GM12878 (cell line): ENCODE data around the gene CCDC149. TPM values are rescaled to one million over a fixed set of nuclear protein-coding genes. Genes with fewer than 3 reads are reported as not detected.

Experiments used
- ATAC-seq: fragments of 200-7000 bp; cut with Tn5 transposase; 3 replicates; pipeline ENCODE4 v1.9.1; 2020; ENCODE audit warnings: mild to moderate bottlenecking, moderate library complexity
- BruUV-seq: library from RNA; stranded (reverse); fragments of 400-500 nt; replicated peaks from 2 replicates; lab custom pipeline; 2021; lab: Mats Ljungman, UMichigan
- CTCF ChIA-PET: fragments of 300-600 bp; sonication (Branson Sonifier 250); formaldehyde crosslinking; extraction: SDS; loops from one replicate; lab custom pipeline; 2021; ENCODE audit warnings: inconsistent platforms; lab: Yijun Ruan, JAX
- POLR2A ChIA-PET: fragments of 350-600 bp; formaldehyde crosslinking; extraction: SDS; loops from one replicate; lab custom pipeline; 2021; ENCODE audit warnings: inconsistent platforms; lab: Charles Lee
- RAD21 ChIA-PET: fragments of 300-600 bp; sonication (Branson Sonifier 250); formaldehyde crosslinking; loops from one replicate; lab custom pipeline; 2023; ENCODE audit warnings: antibody characterized with exemption; ENCODE audit not compliant: unreplicated experiment; lab: Charles Lee
- SMC1A ChIA-PET: fragments of 300-600 bp; sonication (Branson Sonifier 250); formaldehyde crosslinking; loops from one replicate; lab custom pipeline; 2023; ENCODE audit not compliant: unreplicated experiment, uncharacterized antibody; lab: Charles Lee
- DNase-seq: peaks from one replicate; pipeline ENCODE4 v3.0.0-alpha.2; 2011; ENCODE audit warnings: low read depth, low spot score
- FAIRE-seq: peaks from 3 replicates; lab custom pipeline; 2011; peaks lifted over from hg19 to GRCh38; lab: Jason Lieb, UNC
- H2AFZ ChIP-seq: 2 replicates; pipeline ENCODE4 v1.6.0; 2011; ENCODE audit warnings: low read depth, low read length, control low read depth; ENCODE audit not compliant: control insufficient read depth
- H3K27ac ChIP-seq: 2 replicates; pipeline ENCODE4 v1.5.1; 2011; ENCODE audit warnings: control low read depth; ENCODE audit not compliant: control insufficient read depth, insufficient read depth
- H3K27me3 ChIP-seq, 2 experiments: replicated peaks in 1 of 2; 2 replicates each; pipeline versions ENCODE4 v1.6.0 to v1.6.1; 2011; ENCODE audit warnings: low read length in 1 of 2; ENCODE audit not compliant: control insufficient read depth in 2 of 2, insufficient read depth in 2 of 2
- H3K36me3 ChIP-seq, 2 experiments: 2 replicates each; pipeline ENCODE4 v1.5.1; 2011; ENCODE audit warnings: low read length in 1 of 2; ENCODE audit not compliant: control insufficient read depth in 2 of 2, insufficient read depth in 2 of 2
- H3K4me1 ChIP-seq: 2 replicates; pipeline ENCODE4 v1.6.1; 2011; ENCODE audit warnings: mild to moderate bottlenecking, low read length, moderate library complexity, mixed read lengths; ENCODE audit not compliant: control insufficient read depth, insufficient read depth
- H3K4me2 ChIP-seq: 2 replicates; pipeline ENCODE4 v1.6.0; 2011; ENCODE audit warnings: control low read depth; ENCODE audit not compliant: control insufficient read depth, insufficient read depth
- H3K4me3 ChIP-seq: fragments of 200-600 bp; sonication (generic); 2 replicates; pipeline ENCODE4 v1.5.1; 2016
- H3K79me2 ChIP-seq: 2 replicates; pipeline ENCODE4 v1.6.0; 2011; ENCODE audit warnings: low read length; ENCODE audit not compliant: control insufficient read depth, insufficient read depth
- H3K9ac ChIP-seq: 2 replicates; pipeline ENCODE4 v1.8.0; 2011; ENCODE audit warnings: low read length, control low read depth, mixed read lengths; ENCODE audit not compliant: control insufficient read depth, insufficient read depth
- H3K9me3 ChIP-seq: replicated peaks from 3 replicates; pipeline ENCODE4 v1.5.1; 2011; ENCODE audit warnings: mild to moderate bottlenecking, low read length; ENCODE audit not compliant: control insufficient read depth, insufficient read depth
- H4K20me1 ChIP-seq: 2 replicates; pipeline ENCODE4 v1.6.0; 2011; ENCODE audit not compliant: control insufficient read depth, insufficient read depth
- ASH2L ChIP-seq: fragments of 300-600, 200-600 bp; sonication (generic); IDR thresholded peaks from 2 replicates; pipeline ENCODE4 v1.6.1; 2017; ENCODE audit warnings: low read depth, mild to moderate bottlenecking, borderline replicate concordance
- CHD1 ChIP-seq: IDR thresholded peaks from 2 replicates; pipeline ENCODE4 v1.6.1; 2012; ENCODE audit warnings: low read depth, low read length, improper control_type of control experiment
- FOS ChIP-seq: IDR thresholded peaks from 3 replicates; pipeline ENCODE4 v1.6.1; 2011; ENCODE audit warnings: borderline replicate concordance; ENCODE audit not compliant: insufficient read length; ENCODE audit errors: extremely low read depth
- GABPA ChIP-seq: IDR thresholded peaks from 2 replicates; pipeline ENCODE4 v1.6.1; 2014; ENCODE audit warnings: antibody characterized with exemption, low read depth, mild to moderate bottlenecking, inconsistent platforms
- IKZF1 ChIP-seq: fragments of 450-650 bp; conservative IDR thresholded peaks from 2 replicates; pipeline ENCODE4 v1.6.1; 2017; ENCODE audit warnings: antibody characterized with exemption, mild to moderate bottlenecking
- IKZF2 ChIP-seq, 2 experiments: fragments of 450-650 bp; IDR thresholded peaks; 2 replicates each; pipeline ENCODE4 v1.6.1; 2017; ENCODE audit warnings: mild to moderate bottlenecking in 2 of 2, moderate library complexity in 2 of 2
- NFIC ChIP-seq: IDR thresholded peaks from 2 replicates; pipeline ENCODE4 v1.6.1; 2012; ENCODE audit warnings: low read depth, mild to moderate bottlenecking, inconsistent platforms, low read length, moderate library complexity
- NR2C2 ChIP-seq: IDR thresholded peaks from 2 replicates; pipeline ENCODE4 v1.6.1; 2011; ENCODE audit warnings: borderline replicate concordance, low read depth; ENCODE audit not compliant: control insufficient read depth, insufficient read length
- POLR2AphosphoS5 ChIP-seq: IDR thresholded peaks from 2 replicates; pipeline ENCODE4 v1.6.1; 2011; ENCODE audit warnings: mild to moderate bottlenecking, low read length, inconsistent platforms
- RAD51 ChIP-seq: fragments of 450-650 bp; IDR thresholded peaks from 2 replicates; pipeline ENCODE4 v1.6.1; 2016; ENCODE audit warnings: moderate library complexity, mild to moderate bottlenecking, inconsistent platforms
- RUNX3 ChIP-seq: IDR thresholded peaks from 2 replicates; pipeline ENCODE4 v1.6.1; 2012; ENCODE audit warnings: low read length, inconsistent platforms
- SIN3A ChIP-seq: IDR thresholded peaks from 2 replicates; pipeline ENCODE4 v1.6.1; 2012; ENCODE audit warnings: low read depth, low read length, improper control_type of control experiment
- SUPT20H ChIP-seq: IDR thresholded peaks from 2 replicates; pipeline ENCODE4 v1.6.1; 2011; ENCODE audit warnings: low read depth, mild to moderate bottlenecking, low read length, moderate library complexity, borderline replicate concordance; ENCODE audit not compliant: control insufficient read depth
- TCF7 ChIP-seq: IDR thresholded peaks from 2 replicates; pipeline ENCODE4 v1.6.1; 2014; ENCODE audit warnings: antibody characterized with exemption, borderline replicate concordance
- ZNF207 ChIP-seq: fragments of 450-650 bp; IDR thresholded peaks from 2 replicates; pipeline ENCODE4 v1.6.1; 2014; ENCODE audit warnings: antibody characterized with exemption, mild to moderate bottlenecking, borderline replicate concordance
- ZNF274 ChIP-seq: IDR thresholded peaks from one replicate; pipeline ENCODE4 v1.8.0; 2011; ENCODE audit not compliant: insufficient read length, insufficient read depth
- WGBS: methylation state at CpG from one replicate; pipeline ENCODE4 v1.1.6; 2016; ENCODE audit warnings: low lambda C conversion rate; ENCODE audit not compliant: insufficient replicate concordance, insufficient coverage; ENCODE audit errors: missing lambda C conversion rate; 5-methylcytosine and 5-hydroxymethylcytosine counted together
- in situ Hi-C: fragments of 300-500 bp; cut with MboI; formaldehyde crosslinking; loops from 9 replicates; pipeline ENCODE4 v1.14.3; 2018; ENCODE audit warnings: mixed read lengths
- intact Hi-C: fragments of 100-400 bp; cut with micrococcal nuclease; formaldehyde crosslinking; loops from one replicate; pipeline ENCODE4 v1.14.2; 2022; ENCODE audit not compliant: unreplicated experiment
- polyA plus RNA-seq, 11 experiments: library from polyadenylated mRNA; depleted of rRNA in 4 of 11; unstranded in 6 of 11; stranded (reverse) in 5 of 11; fragments of >200 nt; fragmentation: Nextera tagmentation in 4 of 11; fragmentation: Illumina TruSeq in 1 of 11; extraction: Ambion mirVana in 4 of 11; extraction: Trizol in 1 of 11; gene quantifications; 1 replicate in 1 of 11; 2 replicates in 10 of 11; pipeline versions ENCODE4 v1.2.1 to v1.2.3, GENCODE V29; 2011 to 2016; ENCODE audit warnings: inconsistent platforms in 2 of 11, missing spikeins in 2 of 11, low read depth in 1 of 11
- total RNA-seq, 4 experiments: library from RNA; depleted of rRNA in 3 of 4; stranded (reverse); fragments of >200 nt in 3 of 4; fragmentation: Illumina TruSeq in 1 of 4; extraction: Trizol in 1 of 4; gene quantifications; 2 replicates each; pipeline versions ENCODE4 v1.2.1 to v1.2.3, GENCODE V29; 2013 to 2021
- TF ChIP-seq, protein P1 (sequence below): fragments of 450-650 bp; IDR thresholded peaks from 2 replicates; pipeline ENCODE4 v1.6.1; 2017; ENCODE audit warnings: mild to moderate bottlenecking, moderate library complexity
- TF ChIP-seq, protein P2 (sequence below): IDR thresholded peaks from 2 replicates; pipeline ENCODE4 v1.6.1; 2012; ENCODE audit warnings: low read depth, low read length, improper control_type of control experiment
- TF ChIP-seq, protein P3 (sequence below): fragments of 150-350 bp; IDR thresholded peaks from 2 replicates; pipeline ENCODE4 v1.6.1; 2016; ENCODE audit warnings: low read depth, low read length

The CCDC149 gene
- total and polyA plus RNA-seq, 10 of the 15 experiments (the other 5 are each of a cell fraction or from before 2014, with no cell fraction given), result 0.03 to 0.04 (median 0.04) TPM; not detected in 7

- TF ChIP-seq RUNX3 (no peak), POLR2AphosphoS5 (no peak), FOS (no peak), RAD51 (no peak), CHD1 (no peak), NR2C2 (no peak), IKZF2 (IDR thresholded peaks at IDR 0.05) (no peak)
- TF ChIP-seq, protein P1, sequence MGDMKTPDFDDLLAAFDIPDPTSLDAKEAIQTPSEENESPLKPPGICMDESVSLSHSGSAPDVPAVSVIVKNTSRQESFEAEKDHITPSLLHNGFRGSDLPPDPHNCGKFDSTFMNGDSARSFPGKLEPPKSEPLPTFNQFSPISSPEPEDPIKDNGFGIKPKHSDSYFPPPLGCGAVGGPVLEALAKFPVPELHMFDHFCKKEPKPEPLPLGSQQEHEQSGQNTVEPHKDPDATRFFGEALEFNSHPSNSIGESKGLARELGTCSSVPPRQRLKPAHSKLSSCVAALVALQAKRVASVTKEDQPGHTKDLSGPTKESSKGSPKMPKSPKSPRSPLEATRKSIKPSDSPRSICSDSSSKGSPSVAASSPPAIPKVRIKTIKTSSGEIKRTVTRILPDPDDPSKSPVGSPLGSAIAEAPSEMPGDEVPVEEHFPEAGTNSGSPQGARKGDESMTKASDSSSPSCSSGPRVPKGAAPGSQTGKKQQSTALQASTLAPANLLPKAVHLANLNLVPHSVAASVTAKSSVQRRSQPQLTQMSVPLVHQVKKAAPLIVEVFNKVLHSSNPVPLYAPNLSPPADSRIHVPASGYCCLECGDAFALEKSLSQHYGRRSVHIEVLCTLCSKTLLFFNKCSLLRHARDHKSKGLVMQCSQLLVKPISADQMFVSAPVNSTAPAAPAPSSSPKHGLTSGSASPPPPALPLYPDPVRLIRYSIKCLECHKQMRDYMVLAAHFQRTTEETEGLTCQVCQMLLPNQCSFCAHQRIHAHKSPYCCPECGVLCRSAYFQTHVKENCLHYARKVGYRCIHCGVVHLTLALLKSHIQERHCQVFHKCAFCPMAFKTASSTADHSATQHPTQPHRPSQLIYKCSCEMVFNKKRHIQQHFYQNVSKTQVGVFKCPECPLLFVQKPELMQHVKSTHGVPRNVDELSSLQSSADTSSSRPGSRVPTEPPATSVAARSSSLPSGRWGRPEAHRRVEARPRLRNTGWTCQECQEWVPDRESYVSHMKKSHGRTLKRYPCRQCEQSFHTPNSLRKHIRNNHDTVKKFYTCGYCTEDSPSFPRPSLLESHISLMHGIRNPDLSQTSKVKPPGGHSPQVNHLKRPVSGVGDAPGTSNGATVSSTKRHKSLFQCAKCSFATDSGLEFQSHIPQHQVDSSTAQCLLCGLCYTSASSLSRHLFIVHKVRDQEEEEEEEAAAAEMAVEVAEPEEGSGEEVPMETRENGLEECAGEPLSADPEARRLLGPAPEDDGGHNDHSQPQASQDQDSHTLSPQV, result no peak
- TF ChIP-seq, protein P2, sequence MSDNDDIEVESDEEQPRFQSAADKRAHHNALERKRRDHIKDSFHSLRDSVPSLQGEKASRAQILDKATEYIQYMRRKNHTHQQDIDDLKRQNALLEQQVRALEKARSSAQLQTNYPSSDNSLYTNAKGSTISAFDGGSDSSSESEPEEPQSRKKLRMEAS, result no peak
Measured at GRCh38 chr4:24895461-24895860, 17.4 kb downstream of the CCDC149 start (continued).

DNA sequence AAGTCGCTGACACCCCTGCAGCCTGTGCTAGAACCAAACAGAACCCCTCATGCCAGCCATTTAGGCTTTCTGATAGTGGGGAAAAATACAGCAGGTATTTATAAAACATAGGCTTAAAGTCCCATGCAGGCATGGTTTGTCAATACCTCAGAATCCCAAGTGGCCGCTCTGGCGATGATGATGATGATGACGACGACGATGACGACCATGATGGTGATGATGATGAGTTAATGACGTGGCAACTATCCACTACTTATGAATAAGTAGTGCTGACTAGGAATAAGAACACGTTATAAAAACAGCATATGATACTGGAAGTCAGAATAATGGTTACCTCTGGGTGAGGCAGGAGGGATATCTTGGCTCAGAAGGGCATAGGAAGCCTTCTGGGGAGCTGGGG lies 18.0 kb downstream of the CCDC149 start:
- Histone ChIP-seq H3K79me2 (no peaks in the 10 kb centered on the region), H3K9me3 (no peaks in the 10 kb centered on the region), H2AFZ (no peak overlapping the region), H3K36me3 (no peaks in the 10 kb centered on the region), H3K9ac (no peak overlapping the region), H4K20me1 (no peaks in the 10 kb centered on the region), H3K4me2 (no peak overlapping the region), H3K27me3 (no peaks in the 10 kb centered on the region; a peak in 1 of 4 replicates), H3K4me1 (no peaks in the 10 kb centered on the region), H3K27ac (no peak overlapping the region), H3K4me3 (no peak overlapping the region)
- ChIA-PET RAD21 (no interaction called here), SMC1A (no interaction called here), CTCF (no interaction called here), POLR2A (no interaction called here)
- in situ Hi-C loops (no loop called here), intact Hi-C loops (no loop called here)
- FAIRE-seq (no peak), DNase-seq (no peak), ATAC-seq (no peak)
- BruUV-seq, result no TSS peak
- WGBS, result 38% methylated on average over 9 of the region's 9 CpGs
- no peak for TF ChIP-seq ZNF207
- TF ChIP-seq, protein P3, sequence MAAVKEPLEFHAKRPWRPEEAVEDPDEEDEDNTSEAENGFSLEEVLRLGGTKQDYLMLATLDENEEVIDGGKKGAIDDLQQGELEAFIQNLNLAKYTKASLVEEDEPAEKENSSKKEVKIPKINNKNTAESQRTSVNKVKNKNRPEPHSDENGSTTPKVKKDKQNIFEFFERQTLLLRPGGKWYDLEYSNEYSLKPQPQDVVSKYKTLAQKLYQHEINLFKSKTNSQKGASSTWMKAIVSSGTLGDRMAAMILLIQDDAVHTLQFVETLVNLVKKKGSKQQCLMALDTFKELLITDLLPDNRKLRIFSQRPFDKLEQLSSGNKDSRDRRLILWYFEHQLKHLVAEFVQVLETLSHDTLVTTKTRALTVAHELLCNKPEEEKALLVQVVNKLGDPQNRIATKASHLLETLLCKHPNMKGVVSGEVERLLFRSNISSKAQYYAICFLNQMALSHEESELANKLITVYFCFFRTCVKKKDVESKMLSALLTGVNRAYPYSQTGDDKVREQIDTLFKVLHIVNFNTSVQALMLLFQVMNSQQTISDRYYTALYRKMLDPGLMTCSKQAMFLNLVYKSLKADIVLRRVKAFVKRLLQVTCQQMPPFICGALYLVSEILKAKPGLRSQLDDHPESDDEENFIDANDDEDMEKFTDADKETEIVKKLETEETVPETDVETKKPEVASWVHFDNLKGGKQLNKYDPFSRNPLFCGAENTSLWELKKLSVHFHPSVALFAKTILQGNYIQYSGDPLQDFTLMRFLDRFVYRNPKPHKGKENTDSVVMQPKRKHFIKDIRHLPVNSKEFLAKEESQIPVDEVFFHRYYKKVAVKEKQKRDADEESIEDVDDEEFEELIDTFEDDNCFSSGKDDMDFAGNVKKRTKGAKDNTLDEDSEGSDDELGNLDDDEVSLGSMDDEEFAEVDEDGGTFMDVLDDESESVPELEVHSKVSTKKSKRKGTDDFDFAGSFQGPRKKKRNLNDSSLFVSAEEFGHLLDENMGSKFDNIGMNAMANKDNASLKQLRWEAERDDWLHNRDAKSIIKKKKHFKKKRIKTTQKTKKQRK, result no peak
- TF ChIP-seq SIN3A, result no peak
- no peak for TF ChIP-seq IKZF1
- no peak for TF ChIP-seq GABPA
- no peak for TF ChIP-seq SUPT20H
- TF ChIP-seq NFIC, result no peak
- no peak for TF ChIP-seq ZNF274
- TF ChIP-seq ASH2L, result no peak
- TF ChIP-seq TCF7, result no peak
